Activated T-cell treated with anti-CD3 and anti-CD28 coated beads, Interleukin-2, amount 50 U/mL, for 4 hours (primary cell): ENCODE measurements around the gene KYAT1. TPM values are rescaled to one million over a fixed set of nuclear protein-coding genes. Genes with fewer than 3 reads are reported as not detected.

ENCODE experiments used
- ATAC-seq, 2 donors: fragments of 200-7000 bp; cut with Tn5 transposase; one replicate each; pipeline ENCODE4 v1.10.0; 2021
- DNase-seq: peaks from one replicate; pipeline ENCODE4 v3.0.0-alpha.2; 2020
- H3K27me3 Mint-ChIP-seq: one replicate; pipeline ENCODE4 v1.8.0; 2021; ENCODE audit warnings: low read depth, mixed read lengths
- H3K36me3 Mint-ChIP-seq: one replicate; pipeline ENCODE4 v1.8.0; 2022; ENCODE audit warnings: mixed read lengths; ENCODE audit not compliant: insufficient read depth
- H3K4me1 Mint-ChIP-seq: one replicate; pipeline ENCODE4 v1.8.0; 2021; ENCODE audit warnings: low read depth, mixed read lengths
- H3K4me3 Mint-ChIP-seq: one replicate; pipeline ENCODE4 v1.8.0; 2021; ENCODE audit warnings: mild to moderate bottlenecking, moderate library complexity, mixed read lengths
- H3K9me3 Mint-ChIP-seq: one replicate; pipeline ENCODE4 v1.8.0; 2021; ENCODE audit warnings: mixed read lengths
- total RNA-seq, 3 donors: library from RNA; stranded (reverse); gene quantifications; one replicate each; pipeline ENCODE4 v1.2.1, GENCODE V29; 2021

The KYAT1 gene
- 1 to 10 TPM; 4.7 to 5.6 (median 4.8) TPM for total RNA-seq

DNA sequence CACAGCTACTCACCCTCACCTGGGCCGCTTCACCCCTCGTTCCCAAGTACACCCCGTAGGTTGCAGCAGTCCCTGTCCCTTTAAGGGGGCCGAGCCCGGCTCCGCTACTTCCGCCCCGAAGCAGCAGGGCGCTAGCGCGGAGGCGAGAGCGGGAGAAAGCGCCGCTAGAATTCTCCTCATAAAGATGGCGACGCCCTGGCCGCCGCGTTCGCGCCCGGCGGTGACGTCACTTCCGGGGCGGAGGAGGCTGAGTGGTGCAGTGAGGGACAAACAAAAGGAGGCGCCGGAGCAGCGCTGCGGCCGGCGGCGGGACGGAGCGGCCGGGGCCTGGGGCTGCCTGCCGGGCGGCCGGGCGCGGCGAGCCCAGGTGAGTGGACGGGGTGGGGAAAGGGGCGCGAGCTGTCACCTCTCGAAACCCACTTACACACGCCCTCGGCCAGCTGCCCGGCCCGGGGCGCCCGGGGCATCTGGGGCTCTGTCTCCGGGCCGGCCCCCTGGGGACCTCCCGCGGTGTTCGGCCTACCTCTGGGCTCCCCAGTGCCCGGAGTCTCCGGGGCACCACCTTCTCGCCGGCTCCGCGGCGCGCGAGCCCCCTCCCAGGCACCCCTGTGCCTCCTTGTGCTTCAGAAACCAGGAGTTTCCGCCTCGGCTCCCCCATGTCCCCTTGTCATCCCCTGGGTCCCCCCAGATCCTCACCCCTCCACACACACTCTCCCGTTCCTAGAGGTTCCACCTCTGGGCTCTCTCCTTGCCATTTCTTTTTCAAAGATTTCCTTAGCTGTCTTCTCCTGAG is at the start of gene KYAT1, which contains the start of gene LRRC8A:
KYAT1 (minus strand) TSS at position 67 of the 793 bp plus-strand sequence. CDS start 36,545 bp downstream, outside the sequence.
LRRC8A (plus strand) TSS at position 250 of the 793 bp plus-strand sequence. CDS start 25,032 bp downstream, outside the sequence.
- peak; percentile 98 for DNase-seq
- Mint-ChIP-seq H3K9me3 (no peaks in the 10 kb centered on the region), H3K4me1 (peaks cover 54% of the 10 kb centered on the region), H3K4me3 (peak within 1 kb of the TSS; percentile 96), H3K27me3 (no peaks in the 10 kb centered on the region), H3K36me3 (peaks cover 9% of the 10 kb centered on the region)
- ATAC-seq = peak; percentile 95 to 97

DNA sequence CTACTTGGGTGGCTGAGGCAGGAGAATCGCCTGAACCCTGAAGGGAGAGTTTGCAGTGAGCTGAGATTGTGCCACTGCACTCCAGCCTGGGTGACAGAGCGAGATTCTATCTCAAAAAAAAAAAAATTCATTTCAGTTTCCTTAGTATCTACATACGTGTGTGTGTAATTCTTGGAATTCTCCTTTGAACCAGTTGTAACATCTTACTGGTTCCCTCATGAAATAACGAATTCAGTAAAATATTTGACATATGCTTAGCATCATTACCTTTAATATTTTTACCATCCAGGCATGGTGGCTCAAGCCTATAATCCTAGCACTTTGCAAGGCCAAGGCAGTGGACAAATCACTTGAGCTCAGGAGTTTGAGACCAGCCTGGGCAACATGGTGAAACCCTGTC is 47.8 kb upstream of the KYAT1 start:
- H3K27me3 Mint-ChIP-seq = no peaks in the 10 kb centered on the region
- no peaks in the 10 kb centered on the region for H3K9me3 Mint-ChIP-seq
- ATAC-seq (no peak), DNase-seq (no peak)
- H3K4me1 Mint-ChIP-seq = peaks cover 5% of the 10 kb centered on the region
- H3K36me3 Mint-ChIP-seq = no peaks in the 10 kb centered on the region
- no peak overlapping the region for H3K4me3 Mint-ChIP-seq

DNA sequence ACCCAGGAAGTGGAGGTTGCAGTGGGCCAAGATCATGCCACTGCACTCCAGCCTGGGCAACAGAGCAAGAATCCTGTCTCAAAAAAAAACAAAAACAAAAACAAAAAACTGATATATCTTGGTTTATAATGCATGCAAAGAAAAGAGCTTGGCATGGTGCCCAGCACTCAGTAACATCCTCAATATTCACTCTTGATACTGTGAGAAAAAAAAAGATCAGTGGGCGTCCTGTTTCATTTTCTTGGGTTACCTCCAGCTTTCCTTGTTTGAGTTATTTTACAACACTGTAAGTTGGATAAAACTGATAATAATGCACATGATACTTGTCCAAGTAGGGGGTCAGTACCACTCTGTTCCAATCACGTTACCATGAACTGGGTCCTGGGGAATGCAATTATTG is 46.9 kb upstream of the KYAT1 start:
- DNase-seq (no peak), ATAC-seq (no peak)
- H3K9me3 Mint-ChIP-seq = no peaks in the 10 kb centered on the region
- peaks cover 5% of the 10 kb centered on the region for H3K4me1 Mint-ChIP-seq
- H3K36me3 Mint-ChIP-seq = no peaks in the 10 kb centered on the region
- no peak overlapping the region for H3K4me3 Mint-ChIP-seq
- no peaks in the 10 kb centered on the region for H3K27me3 Mint-ChIP-seq

DNA sequence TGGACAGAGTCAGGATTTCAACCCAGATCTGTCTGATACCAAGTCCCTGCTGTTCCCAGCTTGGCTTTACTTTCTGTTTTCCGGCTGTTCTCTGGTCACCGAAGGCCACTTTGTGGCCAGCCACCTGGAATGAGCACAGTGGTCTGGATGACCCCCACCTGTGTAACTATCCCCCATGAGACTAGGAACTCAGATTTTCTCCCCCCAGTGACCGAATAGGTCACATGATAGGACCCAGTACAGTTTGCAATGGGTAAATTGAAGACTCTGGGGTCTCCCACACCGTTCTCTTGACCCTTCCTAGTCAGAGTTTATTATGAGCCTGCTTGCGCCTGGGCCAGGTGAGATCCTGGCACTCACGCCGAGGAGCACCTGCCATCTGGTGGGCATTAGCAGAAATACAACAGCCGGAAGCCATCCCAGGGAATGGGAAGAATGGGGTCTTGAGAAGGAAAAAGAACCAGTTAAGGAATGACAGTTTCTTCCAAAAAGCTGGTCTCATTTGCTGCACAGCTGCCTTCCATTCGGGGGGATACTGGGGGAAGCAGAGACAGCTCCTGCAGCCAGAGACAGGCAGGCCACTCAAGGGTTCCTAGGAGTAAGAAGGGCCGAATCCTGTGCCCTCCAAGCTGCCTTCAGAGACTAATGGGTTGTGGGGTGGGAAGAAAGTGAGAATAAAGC is 46.1 kb upstream of the KYAT1 start:
- no peak overlapping the region for H3K4me3 Mint-ChIP-seq
- peaks cover 5% of the 10 kb centered on the region for H3K4me1 Mint-ChIP-seq
- ATAC-seq (peak; percentile 55 to 82), DNase-seq (peak; percentile 45)
- no peaks in the 10 kb centered on the region for H3K36me3 Mint-ChIP-seq
- no peaks in the 10 kb centered on the region for H3K27me3 Mint-ChIP-seq
- no peaks in the 10 kb centered on the region for H3K9me3 Mint-ChIP-seq

DNA sequence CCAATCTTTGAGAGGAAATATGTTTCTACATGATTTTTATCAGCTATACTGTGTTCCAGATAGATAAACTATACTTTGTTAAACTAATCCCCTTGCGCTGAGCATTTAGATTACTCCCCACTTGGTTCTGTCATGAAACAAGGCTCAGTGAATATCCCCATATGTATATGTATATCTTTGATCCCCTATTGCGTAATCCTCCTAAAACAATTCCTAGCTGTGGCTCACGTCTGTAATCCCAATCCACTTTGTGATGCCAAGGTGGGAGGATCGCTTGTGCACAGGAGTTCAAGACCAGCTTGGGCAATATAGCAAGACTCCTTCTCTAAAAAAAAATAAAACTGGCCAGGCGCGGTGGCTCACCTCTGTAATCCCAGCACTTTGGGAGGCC is 41.7 kb upstream of the KYAT1 start:
- no peaks in the 10 kb centered on the region for H3K27me3 Mint-ChIP-seq
- no peaks in the 10 kb centered on the region for H3K9me3 Mint-ChIP-seq
- no peak overlapping the region for H3K4me3 Mint-ChIP-seq
- ATAC-seq (no peak), DNase-seq (no peak)
- H3K36me3 Mint-ChIP-seq = no peaks in the 10 kb centered on the region
- H3K4me1 Mint-ChIP-seq = peaks cover 5% of the 10 kb centered on the region

DNA sequence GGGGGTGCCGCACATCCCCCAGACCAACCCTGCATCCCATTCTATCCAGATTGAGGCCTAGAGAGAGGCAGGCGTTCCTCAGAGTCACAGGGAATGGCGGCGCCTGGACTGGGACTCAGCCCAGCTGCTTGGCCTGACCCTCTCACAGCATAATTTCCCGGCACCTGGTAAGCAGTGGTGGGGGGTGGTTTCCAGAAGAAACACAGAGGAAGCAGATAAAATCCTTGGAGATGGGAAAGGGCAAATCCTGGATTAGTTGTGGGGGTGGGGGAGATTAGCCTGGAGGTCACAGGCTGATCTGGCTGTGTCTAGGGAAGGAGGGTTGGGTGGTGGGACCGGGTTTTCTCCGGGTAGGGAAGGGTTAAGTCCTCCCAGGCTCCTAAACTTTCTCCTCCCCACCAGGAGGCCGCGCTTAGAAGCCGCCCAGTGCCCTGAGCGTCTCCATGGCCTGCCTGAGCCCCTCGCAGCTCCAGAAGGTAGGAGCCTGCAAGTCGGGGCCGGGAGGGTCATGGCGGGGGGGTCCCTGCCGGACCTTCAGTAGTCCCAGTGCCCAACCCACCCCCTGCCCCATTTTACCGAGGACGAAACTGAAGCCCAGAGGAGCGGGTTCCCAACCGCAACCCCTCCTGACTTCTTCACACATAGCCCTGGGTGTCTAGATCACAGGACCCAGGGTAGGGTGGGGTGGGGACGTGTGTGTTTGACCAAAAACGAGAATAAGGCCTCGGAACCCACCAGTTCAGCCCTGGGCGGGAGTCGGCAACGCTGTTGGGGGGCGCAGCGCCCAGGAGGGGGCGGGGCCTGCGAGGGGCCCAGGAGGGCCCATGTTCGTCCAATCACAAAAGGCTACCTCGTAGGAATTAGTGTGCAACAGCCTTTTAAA is 40.4 kb upstream of the KYAT1 start:
- peaks cover 6% of the 10 kb centered on the region for H3K36me3 Mint-ChIP-seq
- H3K9me3 Mint-ChIP-seq = no peaks in the 10 kb centered on the region
- H3K27me3 Mint-ChIP-seq = no peaks in the 10 kb centered on the region
- no peak for DNase-seq
- ATAC-seq = peak; percentile 61 to 77
- H3K4me1 Mint-ChIP-seq = no peaks in the 10 kb centered on the region
- H3K4me3 Mint-ChIP-seq = no peak overlapping the region

DNA sequence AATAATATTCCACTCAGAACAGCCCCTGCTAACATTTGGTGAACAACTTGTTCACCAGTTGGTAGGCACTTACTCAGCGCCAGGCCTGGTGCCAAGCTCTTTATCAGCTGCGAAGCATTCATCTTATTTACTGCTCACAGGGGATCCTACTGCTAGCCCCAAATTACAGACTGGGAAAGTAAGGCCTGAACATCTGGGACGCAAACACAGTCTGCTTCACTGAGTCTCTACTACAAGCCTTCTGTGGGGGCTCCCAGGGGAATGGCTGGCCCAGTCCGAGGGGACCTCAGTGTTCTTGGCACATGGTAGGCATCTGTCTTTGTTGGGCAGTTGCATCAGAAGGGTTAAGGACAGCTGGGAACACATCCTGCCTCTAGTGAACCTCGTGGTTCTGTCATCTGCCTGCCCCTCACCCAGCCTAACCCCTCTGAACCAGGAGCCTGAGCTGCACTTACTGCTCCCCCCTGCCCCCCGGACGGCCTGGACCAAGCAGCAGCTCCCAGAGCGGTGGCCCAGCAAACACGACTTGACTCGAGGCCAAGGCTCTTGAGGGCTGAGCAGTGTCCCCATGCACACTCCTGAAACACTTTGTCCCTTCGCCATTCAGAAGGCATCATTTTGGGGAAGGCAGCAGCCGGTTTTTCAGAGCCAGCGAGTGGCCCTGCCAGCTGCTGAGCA is 38.8 kb upstream of the KYAT1 start, which contains the start of gene PHYHD1:
PHYHD1 (plus strand) TSS at position 602 of the 678 bp plus-strand sequence. CDS start 1,342 bp downstream, outside the sequence.
- H3K36me3 Mint-ChIP-seq = peaks cover 10% of the 10 kb centered on the region
- no peak for DNase-seq
- H3K27me3 Mint-ChIP-seq = no peaks in the 10 kb centered on the region
- no peaks in the 10 kb centered on the region for H3K4me1 Mint-ChIP-seq
- H3K9me3 Mint-ChIP-seq = no peaks in the 10 kb centered on the region
- no peak within 1 kb of the TSS for H3K4me3 Mint-ChIP-seq
- ATAC-seq = no peak

DNA sequence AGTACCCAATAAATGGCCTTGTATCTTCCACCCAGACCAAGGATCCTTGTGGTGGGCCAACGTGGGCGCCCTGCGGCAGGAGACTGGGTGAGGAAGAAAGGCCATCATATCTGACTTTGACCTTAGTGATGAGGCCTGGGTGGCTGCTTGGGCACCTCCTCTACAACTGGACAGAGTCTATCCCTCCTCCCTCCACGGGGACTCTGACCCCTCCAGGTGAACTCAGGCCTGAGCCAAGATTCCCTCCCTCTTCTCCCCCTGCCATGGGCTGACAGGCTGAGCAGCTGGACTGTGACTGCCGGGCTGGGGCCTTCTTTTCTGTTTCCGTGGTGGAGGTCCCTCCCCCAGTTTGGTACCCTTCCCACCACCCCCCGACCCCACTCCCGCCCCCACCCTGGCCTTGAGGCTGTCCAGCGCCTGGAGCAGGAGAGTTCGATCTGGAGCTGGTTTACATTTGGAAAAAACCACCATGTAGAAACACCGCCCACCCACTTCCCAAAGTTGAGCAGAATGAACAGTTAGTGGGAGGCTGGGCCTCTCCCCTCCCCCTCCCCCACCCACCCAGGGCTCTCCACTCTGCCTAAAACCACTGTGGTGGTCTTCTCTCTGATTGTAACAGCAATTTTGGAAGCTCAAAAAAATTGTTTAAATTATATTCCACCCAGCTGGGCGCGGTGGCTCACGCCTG is 37.8 kb upstream of the KYAT1 start:
- peaks cover 10% of the 10 kb centered on the region for H3K36me3 Mint-ChIP-seq
- no peaks in the 10 kb centered on the region for H3K4me1 Mint-ChIP-seq
- no peak overlapping the region for H3K4me3 Mint-ChIP-seq
- ATAC-seq = no peak
- DNase-seq = no peak
- H3K9me3 Mint-ChIP-seq = no peaks in the 10 kb centered on the region
- H3K27me3 Mint-ChIP-seq = no peaks in the 10 kb centered on the region

DNA sequence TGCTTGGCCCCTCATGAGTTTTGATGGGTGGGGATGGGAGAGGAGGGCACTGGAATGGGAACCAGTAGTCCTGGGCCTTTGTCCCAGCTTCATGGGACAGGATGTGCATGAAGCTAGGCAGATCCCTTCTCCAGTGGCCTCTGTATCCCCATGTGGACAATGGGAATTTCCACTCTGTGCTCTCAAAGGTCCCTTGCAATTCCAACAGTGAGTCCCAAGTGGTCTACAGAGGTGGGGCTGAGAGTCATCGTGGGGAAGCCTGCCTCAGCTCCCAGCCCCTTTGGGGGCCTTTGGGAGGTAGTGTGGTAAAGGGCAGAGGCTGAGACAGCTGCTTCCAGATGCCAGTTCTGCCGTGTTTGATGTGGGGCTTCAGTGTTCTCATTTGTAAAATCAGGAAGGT is 37.2 kb upstream of the KYAT1 start:
- DNase-seq (no peak), ATAC-seq (no peak)
- no peaks in the 10 kb centered on the region for H3K27me3 Mint-ChIP-seq
- peaks cover 10% of the 10 kb centered on the region for H3K36me3 Mint-ChIP-seq
- H3K4me3 Mint-ChIP-seq = no peak overlapping the region
- peaks cover 3% of the 10 kb centered on the region for H3K4me1 Mint-ChIP-seq
- no peaks in the 10 kb centered on the region for H3K9me3 Mint-ChIP-seq

DNA sequence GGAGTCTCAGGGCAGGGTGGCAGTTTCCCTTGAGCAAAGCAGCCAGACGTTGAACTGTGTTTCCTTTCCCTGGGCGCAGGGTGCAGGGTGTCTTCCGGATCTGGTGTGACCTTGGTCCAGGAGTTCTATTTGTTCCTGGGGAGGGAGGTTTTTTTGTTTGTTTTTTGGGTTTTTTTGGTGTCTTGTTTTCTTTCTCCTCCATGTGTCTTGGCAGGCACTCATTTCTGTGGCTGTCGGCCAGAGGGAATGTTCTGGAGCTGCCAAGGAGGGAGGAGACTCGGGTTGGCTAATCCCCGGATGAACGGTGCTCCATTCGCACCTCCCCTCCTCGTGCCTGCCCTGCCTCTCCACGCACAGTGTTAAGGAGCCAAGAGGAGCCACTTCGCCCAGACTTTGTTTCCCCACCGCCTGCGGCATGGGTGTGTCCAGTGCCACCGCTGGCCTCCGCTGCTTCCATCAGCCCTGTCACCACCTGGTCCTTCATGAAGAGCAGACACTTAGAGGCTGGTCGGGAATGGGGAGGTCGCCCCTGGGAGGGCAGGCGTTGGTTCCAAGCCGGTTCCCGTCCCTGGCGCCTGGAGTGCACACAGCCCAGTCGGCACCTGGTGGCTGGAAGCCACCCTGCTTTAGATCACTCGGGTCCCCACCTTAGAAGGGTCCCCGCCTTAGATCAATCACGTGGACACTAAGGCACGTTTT is 35.5 kb upstream of the KYAT1 start:
- DNase-seq = no peak

GRCh38 chr9:128916745-128917144 is 35.0 kb upstream of the KYAT1 start:
- H3K27me3 Mint-ChIP-seq = no peaks in the 10 kb centered on the region
- ATAC-seq = no peak
- H3K9me3 Mint-ChIP-seq = no peaks in the 10 kb centered on the region
- peaks cover 16% of the 10 kb centered on the region for H3K36me3 Mint-ChIP-seq
- H3K4me1 Mint-ChIP-seq = peaks cover 19% of the 10 kb centered on the region
- no peak for DNase-seq
- H3K4me3 Mint-ChIP-seq = no peak overlapping the region

More for the DNA sequence above, 35.5 kb upstream of the KYAT1 start:
- Mint-ChIP-seq H3K9me3 (no peaks in the 10 kb centered on the region), H3K4me3 (no peak overlapping the region), H3K27me3 (no peaks in the 10 kb centered on the region), H3K36me3 (peaks cover 16% of the 10 kb centered on the region), H3K4me1 (peaks cover 14% of the 10 kb centered on the region)
- ATAC-seq = no peak

DNA sequence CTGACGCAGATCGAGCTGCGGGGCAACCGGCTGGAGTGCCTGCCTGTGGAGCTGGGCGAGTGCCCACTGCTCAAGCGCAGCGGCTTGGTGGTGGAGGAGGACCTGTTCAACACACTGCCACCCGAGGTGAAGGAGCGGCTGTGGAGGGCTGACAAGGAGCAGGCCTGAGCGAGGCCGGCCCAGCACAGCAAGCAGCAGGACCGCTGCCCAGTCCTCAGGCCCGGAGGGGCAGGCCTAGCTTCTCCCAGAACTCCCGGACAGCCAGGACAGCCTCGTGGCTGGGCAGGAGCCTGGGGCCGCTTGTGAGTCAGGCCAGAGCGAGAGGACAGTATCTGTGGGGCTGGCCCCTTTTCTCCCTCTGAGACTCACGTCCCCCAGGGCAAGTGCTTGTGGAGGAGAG is 34.5 kb upstream of the KYAT1 start:
- H3K27me3 Mint-ChIP-seq = no peaks in the 10 kb centered on the region
- peaks cover 16% of the 10 kb centered on the region for H3K36me3 Mint-ChIP-seq
- ATAC-seq (no peak), DNase-seq (no peak)
- no peak overlapping the region for H3K4me3 Mint-ChIP-seq
- no peaks in the 10 kb centered on the region for H3K9me3 Mint-ChIP-seq
- H3K4me1 Mint-ChIP-seq = peaks cover 24% of the 10 kb centered on the region
